Stimulated activated CD4-positive, alpha-beta T cell treated with anti-CD3 and anti-CD28 coated beads, Interleukin-2, amount 100 ng/mL, for 48 hours (primary cell): ENCODE measurements around the gene DDA1.
"Not testable (repeated sequence)": the region's sequence is repeated elsewhere in the genome, so short reads cannot be mapped to it uniquely, and the experiment has no call there.

Source experiments
- DNase-seq, 2 donors: peaks; one replicate each; pipeline ENCODE4 v3.0.0-alpha.2; 2020

The DDA1 gene

DNA sequence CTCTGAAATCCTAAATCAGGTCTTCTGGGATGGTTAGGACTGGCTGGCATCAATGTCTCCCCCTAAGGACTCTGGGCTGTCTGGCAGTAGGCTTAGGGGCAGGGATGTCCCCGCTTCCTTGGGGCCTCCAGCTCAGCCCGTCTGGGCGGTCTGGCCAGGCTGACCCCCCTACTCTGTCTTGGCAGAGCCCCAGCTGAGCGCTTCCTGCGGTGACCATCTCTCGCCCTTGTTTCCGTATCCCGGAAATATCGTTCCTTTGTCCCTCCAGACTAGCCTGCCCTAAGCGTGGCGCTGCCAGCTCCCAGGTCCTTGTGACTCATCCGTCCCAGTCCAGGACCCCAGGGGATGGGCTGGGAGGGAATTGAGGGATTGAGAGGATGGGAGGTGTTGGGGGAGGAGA lies 39.3 kb downstream of the DDA1 start:
- no peak for DNase-seq

- no peak for DNase-seq
These were observed 42.6 kb downstream of the DDA1 start for GRCh38 chr19:17351815-17352435.

- DNase-seq = no peak
These were observed 43.4 kb downstream of the DDA1 start for GRCh38 chr19:17352608-17353280.

- no peak for DNase-seq
These were observed 44.0 kb downstream of the DDA1 start for GRCh38 chr19:17353386-17353785.

DNA sequence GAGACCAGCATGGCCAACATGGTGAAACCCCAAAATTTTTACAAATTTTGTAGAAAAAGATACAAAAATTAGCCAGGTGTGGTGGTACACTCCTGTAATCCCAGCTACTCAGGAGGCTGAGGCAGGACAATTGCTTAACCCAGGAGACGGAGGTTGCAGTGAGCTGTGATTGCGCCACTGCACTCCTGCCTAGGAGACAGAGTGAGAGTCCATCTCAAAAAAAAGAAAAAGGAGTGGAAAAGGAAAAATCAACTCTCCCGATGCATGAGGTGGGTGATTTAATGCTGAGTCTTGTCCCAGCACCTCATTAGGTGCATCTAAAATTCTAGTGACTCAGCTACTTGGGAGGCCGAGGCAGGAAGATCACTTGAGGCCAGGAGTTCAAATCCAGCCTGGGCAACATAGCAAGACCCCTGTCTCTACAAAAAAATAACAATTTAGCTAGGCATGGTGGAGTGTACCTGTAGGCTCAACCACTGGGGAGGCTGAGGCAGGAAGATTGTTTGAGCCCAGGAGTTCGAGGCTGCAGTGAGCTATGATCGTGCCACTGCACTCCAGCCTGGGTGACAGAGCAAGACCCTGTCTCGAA lies 47.8 kb downstream of the DDA1 start:
- no peak for DNase-seq

DNA sequence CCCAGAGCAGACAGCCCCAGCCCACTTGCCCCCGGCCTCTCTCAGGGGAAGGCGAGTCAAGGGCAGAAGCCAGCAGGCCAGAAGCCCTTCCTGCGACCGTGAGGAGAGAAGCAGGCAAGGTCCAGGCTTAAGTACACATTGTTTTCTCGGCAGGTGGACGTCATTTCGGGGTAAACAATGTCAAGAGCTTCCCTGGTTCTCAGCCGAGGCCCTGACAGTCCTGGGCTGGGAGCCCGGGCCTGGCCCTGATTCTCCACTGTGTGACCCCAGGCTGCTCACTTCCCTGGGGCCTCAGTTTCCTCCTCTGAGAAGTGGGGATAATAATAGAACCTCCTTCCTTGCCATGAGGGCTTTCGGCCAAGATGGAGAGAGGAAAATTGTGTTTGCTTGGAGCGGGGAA lies 48.4 kb downstream of the DDA1 start:
- no peak for DNase-seq

DNA sequence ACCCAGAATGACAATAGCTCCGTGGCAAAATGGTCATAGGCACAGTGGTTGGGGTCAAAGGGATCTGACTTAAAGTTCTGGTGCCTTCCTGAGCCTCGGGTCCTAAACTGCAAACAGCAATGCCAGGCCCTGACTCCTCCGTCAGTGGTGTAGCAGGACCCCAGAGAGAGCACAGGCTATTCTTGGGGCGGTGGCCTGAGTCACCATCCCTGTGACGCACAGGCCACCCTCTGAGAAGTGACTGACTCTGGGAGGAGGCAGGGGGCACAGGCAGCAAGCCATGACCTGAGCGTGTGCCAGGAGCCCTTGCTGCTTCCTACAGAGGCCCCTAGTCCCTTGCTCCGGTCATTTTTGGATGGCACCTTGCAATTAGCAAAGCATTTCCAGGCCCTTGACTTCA lies 49.0 kb downstream of the DDA1 start:
- no peak for DNase-seq

- DNase-seq = no peak
These were observed 50.8 kb downstream of the DDA1 start for GRCh38 chr19:17359905-17360800.

GRCh38 chr19:17363852-17364605 lies 54.7 kb downstream of the DDA1 start:
- not testable (repeated sequence) for DNase-seq

- DNase-seq = no peak
These were observed 56.0 kb downstream of the DDA1 start for GRCh38 chr19:17365361-17365760.

GRCh38 chr19:17370026-17370587 lies 60.7 kb downstream of the DDA1 start:
- DNase-seq = no peak
